Activated T-cell treated with anti-CD3 and anti-CD28 coated beads for 1 hour (primary cell): ENCODE results near the gene RANBP10.

ENCODE experiments used
- DNase-seq: peaks from one replicate; pipeline ENCODE4 v3.0.0-alpha.2; 2020; ENCODE audit warnings: low read depth

Gene RANBP10

GRCh38 chr16:67825906-67826305 lies 19.5 kb upstream of the RANBP10 start:
- no peak for DNase-seq

DNA sequence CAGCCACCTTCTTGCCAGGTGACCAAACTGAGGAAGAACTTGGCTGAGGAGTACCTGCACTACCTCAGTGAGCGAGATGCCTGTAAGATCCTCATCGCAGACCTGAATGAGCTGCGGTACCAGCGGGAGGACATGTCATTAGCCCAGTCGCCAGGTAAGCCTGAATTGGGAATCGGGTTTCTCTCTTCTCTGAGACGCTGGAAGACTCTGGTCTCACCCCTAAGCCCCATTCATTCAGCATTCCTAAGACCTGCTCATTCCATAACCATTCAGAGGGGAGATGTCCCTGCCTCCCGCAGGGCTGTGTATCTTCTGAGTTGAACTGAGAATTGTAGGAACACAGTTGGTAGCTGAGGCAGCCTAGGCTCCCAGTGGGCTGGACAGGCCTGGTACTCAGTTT lies 18.8 kb upstream of the RANBP10 start:
- no peak for DNase-seq

- no peak for DNase-seq
Observed at GRCh38 chr16:67822511-67822910, 16.2 kb upstream of the RANBP10 start.

GRCh38 chr16:67820608-67821259 lies 14.4 kb upstream of the RANBP10 start:
- DNase-seq: no peak

GRCh38 chr16:67814567-67814966 lies 8.2 kb upstream of the RANBP10 start:
- no peak for DNase-seq

- DNase-seq: no peak
Observed at GRCh38 chr16:67811899-67812298, 5.5 kb upstream of the RANBP10 start.

- DNase-seq: no peak
Observed at GRCh38 chr16:67807148-67807682, 855 bp upstream of the RANBP10 start.

GRCh38 chr16:67805718-67806427 lies 487 bp downstream of the RANBP10 start:
- no peak for DNase-seq

DNA sequence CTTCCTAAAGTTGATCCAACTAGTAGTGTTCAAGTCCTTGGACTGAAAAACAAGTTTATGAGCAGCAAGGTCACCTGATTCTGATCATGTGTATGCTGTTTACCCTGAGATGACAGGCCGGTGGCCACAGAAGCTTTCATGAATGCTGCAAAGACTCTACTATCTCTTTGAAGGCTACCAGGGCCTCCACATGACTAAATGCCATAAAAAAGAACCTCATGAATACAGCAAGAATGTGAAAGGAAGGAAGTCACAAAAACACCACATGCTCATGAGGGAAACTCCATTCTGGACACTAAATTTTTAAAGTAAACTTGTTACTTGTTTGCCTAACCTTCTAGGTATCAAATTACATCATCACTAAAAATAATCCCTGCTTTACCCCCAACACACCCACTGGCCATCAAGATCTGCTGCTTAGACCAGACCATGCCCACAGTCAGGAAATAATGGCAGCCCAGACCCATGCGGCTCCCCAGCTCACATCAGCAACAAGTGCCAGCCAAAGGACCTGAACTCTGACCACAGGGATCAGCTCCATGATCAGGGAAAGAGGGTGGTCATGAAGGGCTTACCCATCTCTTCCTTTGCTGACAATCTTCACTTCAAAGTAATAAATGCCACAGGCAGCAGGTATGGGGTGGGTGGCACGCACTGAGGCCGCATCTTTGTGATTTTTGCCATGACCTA lies 1.4 kb downstream of the RANBP10 start:
- DNase-seq: no peak

DNA sequence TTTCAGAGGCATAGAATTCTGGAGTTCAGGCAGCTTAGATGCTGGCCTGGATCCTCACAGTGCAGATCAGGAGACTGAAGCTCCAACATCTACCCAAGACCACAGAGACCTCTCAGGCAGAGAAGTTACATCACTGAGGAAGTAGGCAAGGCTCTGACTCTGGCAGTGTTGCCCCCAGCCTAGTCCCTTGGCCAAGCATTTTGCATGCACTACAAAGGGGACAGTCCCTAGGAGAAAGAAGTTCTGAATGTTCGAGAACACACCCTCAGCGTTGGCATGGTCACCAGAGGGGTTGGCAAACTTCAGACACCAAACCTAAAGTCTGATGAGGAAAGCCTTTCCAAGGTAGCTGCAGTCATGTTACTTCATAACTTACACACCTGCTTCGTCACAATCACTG lies 2.5 kb downstream of the RANBP10 start:
- no peak for DNase-seq

DNA sequence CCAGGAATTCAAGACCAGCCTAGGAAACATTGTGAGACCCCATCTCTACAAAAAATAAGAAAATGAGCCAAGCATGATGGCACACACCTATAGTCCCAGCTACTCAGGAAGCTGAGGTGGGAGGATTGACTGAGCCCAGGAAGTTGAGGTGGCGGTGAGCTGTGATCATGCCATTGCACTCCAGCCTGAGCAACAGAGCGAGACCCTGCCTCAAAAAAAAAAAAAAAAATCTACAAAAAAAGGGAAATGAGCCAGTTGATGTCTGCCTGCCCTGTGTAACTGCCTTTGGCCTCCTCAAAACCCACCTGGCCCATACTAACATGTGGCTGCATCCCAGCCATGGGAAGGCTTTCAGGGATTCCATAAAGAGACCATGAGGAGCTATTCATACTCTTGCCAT lies 4.5 kb downstream of the RANBP10 start:
- no peak for DNase-seq

DNA sequence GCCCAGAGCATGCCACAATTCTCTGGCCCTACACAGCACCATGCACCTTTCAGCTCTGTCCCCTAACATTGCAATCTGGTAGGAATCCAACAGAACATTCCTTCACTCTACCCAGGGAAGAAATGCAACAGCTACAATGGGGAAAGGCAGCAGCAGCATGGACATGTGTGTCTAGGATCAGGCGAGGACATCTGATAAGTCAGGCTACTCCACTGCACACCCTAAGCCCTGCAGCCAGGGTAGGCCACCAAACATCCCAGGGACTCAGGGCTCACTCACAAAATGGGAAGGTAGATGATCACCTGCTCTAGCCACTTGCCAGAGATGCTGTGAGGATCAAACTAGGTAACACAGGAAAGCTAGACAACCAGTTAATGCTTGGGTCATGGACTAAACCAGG lies 5.1 kb downstream of the RANBP10 start:
- no peak for DNase-seq

GRCh38 chr16:67800338-67800926 lies 5.9 kb downstream of the RANBP10 start:
- DNase-seq: no peak

DNA sequence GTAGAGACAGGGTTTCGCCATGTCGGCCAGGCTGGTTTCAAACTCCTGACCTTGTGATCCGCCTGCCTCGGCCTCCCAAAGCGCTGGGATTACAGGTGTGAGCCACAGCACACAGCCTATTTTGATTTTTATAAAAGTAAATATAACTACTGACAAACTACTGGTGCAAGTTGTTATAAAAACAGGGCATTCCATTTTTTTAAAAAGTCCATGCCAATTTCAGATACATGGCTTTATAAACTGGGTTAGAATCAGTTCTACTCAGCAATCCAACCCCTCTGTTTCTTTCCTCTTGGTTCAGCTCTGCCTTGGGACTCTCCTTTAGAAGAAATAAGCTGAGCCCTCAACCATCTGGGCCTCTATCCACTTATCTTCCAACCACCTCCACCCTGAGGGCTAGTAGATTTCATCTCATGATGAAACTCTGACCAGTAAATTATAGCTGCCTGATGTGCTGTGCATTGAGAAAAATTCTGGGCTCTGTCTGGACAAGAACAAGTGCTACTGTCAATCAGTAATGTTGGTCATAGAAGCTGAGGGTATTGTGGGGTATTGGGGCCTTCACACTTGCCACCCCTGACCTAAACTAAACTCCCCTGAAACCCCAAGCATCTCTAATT lies 10.2 kb downstream of the RANBP10 start:
- DNase-seq: no peak

GRCh38 chr16:67790071-67790470 lies 16.3 kb downstream of the RANBP10 start:
- no peak for DNase-seq

DNA sequence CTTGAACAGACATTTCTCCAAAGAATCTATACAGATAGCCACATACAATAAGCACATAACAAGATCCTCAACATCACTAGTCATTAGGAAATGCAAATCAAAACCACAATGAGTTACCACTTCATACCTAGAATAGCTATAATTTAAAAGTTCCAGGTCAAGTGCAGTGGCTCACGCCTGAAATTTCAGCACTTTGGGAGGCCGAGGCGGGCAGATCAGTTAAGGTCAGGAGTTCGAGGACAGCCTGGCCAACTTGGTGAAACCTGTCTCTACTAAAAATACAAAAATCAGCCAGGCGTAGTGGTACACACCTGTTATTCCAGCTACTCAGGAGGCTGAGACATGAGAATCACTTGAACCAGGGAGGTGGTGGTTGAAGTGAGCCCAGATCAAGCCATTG lies 19.9 kb downstream of the RANBP10 start:
- DNase-seq: no peak

- no peak for DNase-seq
Observed at GRCh38 chr16:67783353-67783725, 23.0 kb downstream of the RANBP10 start.

- DNase-seq: no peak
Observed at GRCh38 chr16:67782567-67783352, 23.6 kb downstream of the RANBP10 start.

DNA sequence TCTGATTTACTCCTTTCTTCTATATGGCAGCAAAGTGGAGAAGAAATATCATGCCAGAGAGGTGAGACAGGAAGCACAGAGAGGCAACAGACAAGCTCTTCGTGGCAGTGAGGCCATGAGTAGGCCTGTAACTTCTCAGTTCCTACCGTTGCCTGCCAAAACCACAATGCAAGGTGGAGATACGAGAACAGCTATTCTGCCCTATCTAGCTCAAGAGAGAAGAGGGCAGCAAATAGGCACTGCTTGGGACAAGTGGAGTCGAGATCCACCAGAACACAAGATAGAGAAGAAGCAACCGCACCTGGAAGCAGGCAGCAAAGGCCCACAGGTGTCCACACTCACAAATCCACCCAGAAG lies 24.8 kb downstream of the RANBP10 start:
- no peak for DNase-seq

DNA sequence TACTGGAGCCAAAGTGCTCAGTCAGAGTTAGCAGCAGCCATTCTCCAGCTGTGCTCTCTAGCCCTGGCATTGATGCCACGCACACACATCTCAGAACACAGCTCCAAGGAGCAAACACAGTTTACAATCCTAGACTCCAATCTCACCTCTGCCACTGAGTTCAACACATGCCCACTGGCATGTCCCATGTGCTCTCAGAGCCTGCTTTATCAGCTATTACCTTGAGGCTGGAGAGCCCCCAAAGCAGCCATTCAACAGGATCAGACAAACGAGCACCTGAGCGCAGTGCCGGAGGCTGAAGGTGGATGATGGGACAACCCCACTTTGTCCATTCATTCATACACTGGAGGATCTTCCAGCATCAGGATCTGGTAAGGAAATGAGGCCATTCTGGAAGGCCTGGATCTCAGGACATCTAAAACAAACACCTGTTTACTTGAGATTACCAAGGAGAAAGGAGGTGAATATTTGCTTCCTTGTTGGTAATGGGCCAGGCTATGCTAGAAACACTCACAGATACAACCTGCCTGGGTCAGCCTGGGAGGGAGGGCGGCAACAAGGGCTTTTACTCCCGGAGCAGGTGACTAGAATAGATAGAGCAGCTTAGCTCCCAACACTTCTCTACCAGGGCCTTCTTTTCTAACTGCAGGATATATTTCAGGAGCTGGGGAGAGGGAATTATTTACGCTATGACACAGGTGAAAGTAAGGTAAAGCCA lies 25.4 kb downstream of the RANBP10 start:
- no peak for DNase-seq
